ENCODE data around the gene E2F3.

The E2F3 gene

GRCh38 chr6:20444786-20445271 is 43.1 kb downstream of the E2F3 start (continued):
- TF ChIP-seq CSDC2 (CRISPR knock-in tag; IDR thresholded peaks at IDR 0.05) = no peak
- no peak for TF ChIP-seq RARB (CRISPR knock-in tag; IDR thresholded peaks at IDR 0.05)

GRCh38 chr6:20447157-20447556 is 45.5 kb downstream of the E2F3 start:
- ATAC-seq = no peak

GRCh38 chr6:20447581-20448132 is 46.0 kb downstream of the E2F3 start:
- no peak for ATAC-seq
- TF ChIP-seq OSR1 (CRISPR knock-in tag; IDR thresholded peaks at IDR 0.05) = no peak
- no peak for TF ChIP-seq CSRNP3 (CRISPR knock-in tag; IDR thresholded peaks at IDR 0.05)
- no peak for TF ChIP-seq TCF4 (CRISPR knock-in tag; IDR thresholded peaks at IDR 0.05; ENCODE audit: borderline replicate concordance)
- TF ChIP-seq ZNF70 (CRISPR knock-in tag; IDR thresholded peaks at IDR 0.05) = no peak
- TF ChIP-seq ARNTL (CRISPR knock-in tag; IDR thresholded peaks at IDR 0.05; ENCODE audit: borderline replicate concordance, low read depth) = no peak
- TF ChIP-seq ZNF565 (CRISPR knock-in tag; conservative IDR thresholded peaks at IDR 0.05; ENCODE audit: low read depth) = no peak
- TF ChIP-seq TOX (CRISPR knock-in tag; IDR thresholded peaks at IDR 0.05; ENCODE audit: borderline replicate concordance) = no peak
- no peak for TF ChIP-seq PATZ1 (CRISPR knock-in tag; IDR thresholded peaks at IDR 0.05; ENCODE audit: borderline replicate concordance)
- no peak for TF ChIP-seq BACH2 (CRISPR knock-in tag; IDR thresholded peaks at IDR 0.05; ENCODE audit: borderline replicate concordance)
- TF ChIP-seq CREB5 (CRISPR knock-in tag; IDR thresholded peaks at IDR 0.05; ENCODE audit: low read depth) = no peak
- TF ChIP-seq ZC3H10 (CRISPR knock-in tag; IDR thresholded peaks at IDR 0.05) = no peak
- TF ChIP-seq GLIS3 (CRISPR knock-in tag; IDR thresholded peaks at IDR 0.05) = no peak

More at GRCh38 chr6:20447157-20447556, 45.5 kb downstream of the E2F3 start:
- TF ChIP-seq SNAI2 (CRISPR knock-in tag; IDR thresholded peaks at IDR 0.05) = no peak
- TF ChIP-seq PPARA (CRISPR knock-in tag; IDR thresholded peaks at IDR 0.05; ENCODE audit: borderline replicate concordance) = no peak
- TF ChIP-seq RARB (CRISPR knock-in tag; IDR thresholded peaks at IDR 0.05) = no peak
- TF ChIP-seq ISL1 (CRISPR knock-in tag; IDR thresholded peaks at IDR 0.05) = no peak
- TF ChIP-seq TSHZ2 (CRISPR knock-in tag; IDR thresholded peaks at IDR 0.05) = no peak
- TF ChIP-seq CREB5 (CRISPR knock-in tag; IDR thresholded peaks at IDR 0.05; ENCODE audit: low read depth) = no peak
- no peak for TF ChIP-seq ZC3H10 (CRISPR knock-in tag; IDR thresholded peaks at IDR 0.05)

- no peak for TF ChIP-seq PPARA (CRISPR knock-in tag; IDR thresholded peaks at IDR 0.05; ENCODE audit: borderline replicate concordance)
- TF ChIP-seq POU6F1 (CRISPR knock-in tag; IDR thresholded peaks at IDR 0.05; ENCODE audit: borderline replicate concordance, low read depth) = no peak
- no peak for TF ChIP-seq BACH2 (CRISPR knock-in tag; IDR thresholded peaks at IDR 0.05; ENCODE audit: borderline replicate concordance)
- no peak for TF ChIP-seq ZNF70 (CRISPR knock-in tag; IDR thresholded peaks at IDR 0.05)
- TF ChIP-seq CSRNP3 (CRISPR knock-in tag; IDR thresholded peaks at IDR 0.05) = no peak
- no peak for TF ChIP-seq ISL1 (CRISPR knock-in tag; IDR thresholded peaks at IDR 0.05)
- no peak for TF ChIP-seq ZFP30 (CRISPR knock-in tag; IDR thresholded peaks at IDR 0.05)
- no peak for TF ChIP-seq ZNF8 (CRISPR knock-in tag; IDR thresholded peaks at IDR 0.05)
These were observed 47.1 kb downstream of the E2F3 start for GRCh38 chr6:20448828-20449227.

More at GRCh38 chr6:20448828-20449227, 47.1 kb downstream of the E2F3 start:
- no peak for ATAC-seq
